ENCODE results near the gene MYO9B.
"Not testable (repeated sequence)": the region's sequence is repeated elsewhere in the genome, so short reads cannot be mapped to it uniquely, and the experiment has no call there.

The MYO9B gene

DNA sequence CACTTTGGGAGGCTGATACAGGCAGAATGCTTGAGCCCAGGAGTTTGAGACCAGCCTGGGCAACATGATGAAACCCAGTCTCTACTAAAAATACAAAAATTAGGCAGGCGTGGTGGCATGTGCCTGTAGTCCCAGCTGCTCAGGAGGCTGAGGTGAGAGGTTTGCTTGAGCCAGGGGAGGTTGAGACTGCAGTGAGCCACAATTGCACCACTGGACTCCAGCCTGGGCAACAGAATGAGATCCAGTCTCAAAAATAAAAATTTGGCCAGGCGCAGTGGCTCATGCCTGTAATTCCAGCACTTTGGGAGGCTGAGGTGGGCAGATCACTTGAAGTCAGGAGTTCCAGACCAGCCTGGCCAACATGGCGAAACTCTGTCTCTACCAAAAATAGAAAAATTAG is 19.1 kb downstream of the MYO9B start:
- not testable (repeated sequence) for DNase-seq

GRCh38 chr19:17095141-17095919 is 19.8 kb downstream of the MYO9B start:
- DNase-seq, result no peak

DNA sequence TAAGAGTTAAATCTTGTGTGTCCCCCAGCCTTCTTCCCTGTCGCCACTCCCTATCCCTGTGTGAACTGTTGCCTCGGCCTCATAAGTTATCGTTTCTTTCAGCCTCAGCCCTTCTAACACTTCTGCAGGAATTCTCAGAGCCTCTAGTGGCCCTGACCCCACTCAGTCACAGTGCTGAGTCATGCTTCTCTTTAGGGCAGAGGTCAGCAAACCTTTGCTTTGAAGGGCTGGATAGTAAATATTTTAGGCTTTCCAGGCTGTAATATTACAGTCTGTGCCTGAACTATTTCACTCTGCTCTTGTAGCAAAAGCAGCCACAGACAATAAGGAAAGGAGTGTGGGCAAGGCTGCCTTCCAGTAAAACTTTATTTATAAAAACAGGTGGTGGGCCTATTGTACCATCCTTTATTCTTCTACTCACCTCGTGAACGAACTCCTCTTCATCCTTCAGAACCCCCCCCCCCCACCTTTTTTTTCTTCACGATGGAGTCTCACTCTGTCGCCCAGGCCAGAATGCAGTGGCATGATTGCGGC is 22.1 kb downstream of the MYO9B start:
- DNase-seq, result no peak

DNA sequence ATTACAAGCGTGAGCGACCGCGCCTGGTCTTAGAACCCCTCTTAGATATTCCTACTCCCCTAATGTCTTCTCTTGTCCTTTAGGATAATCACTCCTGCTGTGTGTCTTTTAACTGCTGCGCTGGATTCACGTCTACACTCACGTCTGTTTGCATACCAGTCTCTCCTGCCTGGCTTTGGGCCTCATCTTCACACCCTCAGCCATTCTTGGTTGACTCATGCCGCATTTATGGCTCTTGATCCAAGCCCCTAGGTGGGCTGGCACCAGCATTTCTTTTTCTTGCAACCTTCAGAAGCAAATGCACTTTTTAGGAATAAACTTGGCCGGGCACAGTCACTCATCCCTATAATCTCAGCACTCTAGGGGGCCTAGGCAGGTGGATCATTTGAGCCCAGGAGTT is 22.7 kb downstream of the MYO9B start:
- no peak for DNase-seq

DNA sequence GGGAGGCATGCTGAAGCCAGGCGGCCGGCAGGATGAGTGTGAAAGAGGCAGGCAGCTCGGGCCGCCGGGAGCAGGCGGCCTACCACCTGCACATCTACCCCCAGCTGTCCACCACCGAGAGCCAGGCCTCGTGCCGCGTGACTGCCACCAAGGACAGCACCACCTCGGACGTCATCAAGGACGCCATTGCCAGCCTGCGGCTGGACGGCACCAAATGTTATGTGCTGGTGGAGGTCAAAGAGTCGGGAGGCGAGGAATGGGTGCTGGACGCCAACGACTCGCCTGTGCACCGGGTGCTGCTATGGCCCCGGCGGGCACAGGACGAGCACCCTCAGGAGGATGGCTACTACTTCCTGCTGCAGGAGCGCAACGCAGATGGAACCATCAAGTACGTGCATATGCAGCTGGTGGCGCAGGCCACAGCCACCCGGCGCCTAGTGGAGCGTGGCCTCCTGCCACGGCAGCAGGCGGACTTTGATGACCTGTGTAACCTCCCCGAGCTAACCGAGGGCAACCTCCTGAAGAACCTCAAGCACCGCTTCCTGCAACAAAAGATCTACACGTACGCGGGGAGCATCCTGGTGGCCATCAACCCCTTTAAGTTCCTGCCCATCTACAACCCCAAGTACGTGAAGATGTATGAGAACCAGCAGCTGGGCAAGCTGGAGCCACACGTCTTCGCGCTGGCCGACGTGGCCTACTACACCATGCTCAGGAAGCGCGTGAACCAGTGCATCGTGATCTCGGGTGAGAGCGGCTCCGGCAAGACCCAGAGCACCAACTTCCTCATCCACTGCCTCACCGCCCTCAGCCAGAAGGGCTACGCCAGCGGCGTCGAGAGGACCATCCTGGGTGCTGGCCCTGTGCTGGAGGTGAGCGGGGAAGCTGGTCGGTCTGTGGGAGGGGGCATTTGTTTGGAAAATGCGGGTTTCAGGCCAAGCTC is 26.4 kb downstream of the MYO9B start:
- no peak for DNase-seq

GRCh38 chr19:17103177-17103576 is 27.6 kb downstream of the MYO9B start:
- DNase-seq, result no peak

- no peak for DNase-seq
These were observed 29.1 kb downstream of the MYO9B start for GRCh38 chr19:17104679-17105078.

DNA sequence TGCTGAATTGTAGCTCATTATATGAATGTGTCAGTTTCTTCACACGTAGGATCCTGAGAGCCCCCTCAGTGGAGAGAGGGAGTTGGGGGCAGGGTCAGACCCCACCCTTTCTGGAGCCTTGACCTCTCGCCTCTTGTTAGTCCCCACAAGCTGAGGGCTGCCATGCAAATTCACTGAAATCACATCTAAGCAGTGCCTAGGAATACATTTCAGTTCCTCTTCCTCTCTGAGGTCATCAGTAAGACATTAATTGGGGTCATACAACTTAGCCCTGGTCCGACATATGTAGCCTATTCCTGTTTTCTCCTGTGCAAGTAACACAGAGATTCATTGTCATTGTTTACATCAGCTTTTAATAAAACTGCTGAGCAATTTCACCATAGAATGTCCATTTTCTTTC is 30.0 kb downstream of the MYO9B start:
- DNase-seq, result no peak

DNA sequence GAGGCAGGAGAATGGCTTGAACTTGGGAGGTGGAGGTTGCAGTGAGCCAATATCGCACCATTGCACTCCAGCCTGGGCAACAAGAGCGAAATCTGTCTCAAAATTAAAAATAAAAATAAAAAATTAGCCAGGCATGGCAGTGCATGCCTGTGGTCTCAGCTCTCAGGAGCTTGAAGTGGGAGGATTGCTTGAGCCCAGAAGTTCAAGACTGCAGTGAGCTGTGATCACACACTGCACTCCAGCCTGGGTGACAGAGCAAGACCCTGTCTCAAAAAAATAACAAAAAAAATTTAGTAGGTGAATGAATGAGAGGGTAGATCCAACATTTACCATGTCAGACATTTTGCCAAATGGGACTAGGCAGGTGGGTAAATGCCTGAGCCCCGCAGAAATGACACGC is 31.4 kb downstream of the MYO9B start:
- not testable (repeated sequence) for DNase-seq

- no peak for DNase-seq
These were observed 32.2 kb downstream of the MYO9B start for GRCh38 chr19:17107546-17108452.

DNA sequence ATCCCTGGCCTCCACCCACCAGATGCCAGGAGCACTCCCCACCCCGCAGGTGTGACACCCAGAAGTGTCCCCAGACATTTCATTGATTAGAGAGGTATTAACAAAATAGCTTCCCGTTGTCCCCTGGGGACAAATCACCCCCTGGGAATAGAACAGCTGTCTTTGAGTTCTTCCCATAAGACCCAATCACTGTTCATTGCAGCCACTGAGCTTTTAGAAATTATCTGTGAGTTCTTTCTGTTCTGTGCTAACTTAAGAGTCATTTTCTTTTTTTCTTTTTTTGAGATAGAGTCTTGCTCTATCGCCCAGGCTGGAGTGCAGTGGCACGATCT is 32.8 kb downstream of the MYO9B start:
- DNase-seq, result no peak

DNA sequence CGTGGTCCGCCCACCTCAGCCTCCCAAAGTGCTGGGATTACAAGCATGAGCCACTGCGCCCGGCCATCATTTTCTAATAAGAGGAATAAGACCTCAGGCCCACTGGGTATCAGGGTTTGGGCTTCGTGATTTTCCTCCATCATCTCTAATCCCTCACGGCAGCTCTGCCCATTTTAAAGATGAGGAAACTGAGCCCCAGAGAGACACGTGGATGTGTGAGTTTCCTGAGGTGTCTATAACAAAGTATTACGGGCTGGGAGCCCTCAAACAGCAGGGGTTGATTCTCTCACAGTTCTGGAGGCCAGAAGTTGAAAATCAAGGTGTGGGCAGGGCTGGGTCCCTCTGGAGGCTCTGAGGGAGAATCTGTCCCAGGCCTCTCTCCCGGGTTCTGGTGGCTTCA is 33.7 kb downstream of the MYO9B start:
- DNase-seq, result no peak

DNA sequence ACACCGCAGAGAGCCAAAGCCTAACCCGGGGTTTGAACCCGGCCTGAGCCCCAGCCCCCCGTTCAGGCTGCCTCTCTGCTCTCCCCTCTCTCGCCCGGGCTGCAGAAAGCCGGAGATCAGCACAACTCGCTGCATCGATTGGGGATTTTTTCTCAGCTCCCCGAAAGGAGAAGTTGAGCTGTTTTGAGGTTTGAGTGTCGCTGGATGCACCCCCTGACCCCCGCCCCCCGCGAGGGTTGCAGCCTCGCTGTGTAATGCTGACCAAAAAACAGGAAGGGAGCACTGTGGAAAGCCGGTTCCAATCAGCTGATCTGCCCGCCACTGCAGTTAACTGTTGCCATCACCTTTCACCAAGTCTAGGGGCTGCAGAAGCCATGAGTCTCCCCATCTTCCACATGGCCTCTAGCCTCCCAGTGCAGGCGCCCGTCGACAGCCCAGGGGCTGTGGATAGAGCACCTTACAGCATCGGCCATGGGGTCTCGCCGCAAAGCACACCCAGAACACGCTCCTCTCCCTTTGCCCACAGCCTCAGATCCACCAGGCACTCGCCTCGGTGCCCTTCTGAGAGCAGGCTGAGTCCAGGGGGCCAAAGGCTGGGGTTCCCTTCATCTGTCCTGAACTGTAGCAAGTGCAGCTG is 34.5 kb downstream of the MYO9B start:
- DNase-seq, result no peak

- no peak for DNase-seq
These were observed 35.0 kb downstream of the MYO9B start for GRCh38 chr19:17110599-17110966.

- DNase-seq, result no peak
These were observed 36.2 kb downstream of the MYO9B start for GRCh38 chr19:17111766-17112165.

- no peak for DNase-seq
These were observed 36.7 kb downstream of the MYO9B start for GRCh38 chr19:17112271-17112670.

- DNase-seq, result no peak
These were observed 37.1 kb downstream of the MYO9B start for GRCh38 chr19:17112700-17113099.

GRCh38 chr19:17113127-17113785 is 37.7 kb downstream of the MYO9B start:
- DNase-seq, result no peak

DNA sequence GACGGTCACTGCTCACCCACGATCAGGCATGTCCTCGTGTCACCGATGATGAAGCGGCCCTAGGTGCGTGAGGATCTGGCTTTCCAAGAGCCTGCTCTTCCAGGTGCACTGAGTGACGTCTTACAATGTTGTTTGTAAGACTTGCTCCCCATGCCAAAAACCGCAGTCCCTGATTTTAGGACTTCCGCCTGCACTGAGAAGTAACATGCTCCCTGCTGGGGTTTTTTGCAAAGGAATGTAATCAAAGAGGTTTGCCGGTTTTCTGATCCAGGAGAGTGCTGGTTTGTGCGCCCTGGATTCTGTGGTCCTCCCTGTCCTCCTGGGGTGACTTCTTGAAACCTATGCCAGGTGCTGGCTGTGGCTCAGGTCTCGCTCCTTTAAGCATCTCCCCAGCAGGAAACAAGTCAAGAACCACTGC is 38.8 kb downstream of the MYO9B start:
- no peak for DNase-seq

- no peak for DNase-seq
These were observed 41.6 kb downstream of the MYO9B start for GRCh38 chr19:17116996-17117702.

- DNase-seq, result no peak
These were observed 43.4 kb downstream of the MYO9B start for GRCh38 chr19:17118957-17119356.

Data from NCI-H1436 treated with DMSO at 0.1 percent for 48 hours (cell line).